HG02759 (cell line): ENCODE measurements around the gene WDR7.

Experiments
- ATAC-seq: cut with Tn5 transposase; IDR thresholded peaks from one replicate; pipeline ENCODE4 v1.9.1; 2021; ENCODE audit warnings: mild to moderate bottlenecking, moderate library complexity; ENCODE audit not compliant: unreplicated experiment

WDR7 gene

DNA sequence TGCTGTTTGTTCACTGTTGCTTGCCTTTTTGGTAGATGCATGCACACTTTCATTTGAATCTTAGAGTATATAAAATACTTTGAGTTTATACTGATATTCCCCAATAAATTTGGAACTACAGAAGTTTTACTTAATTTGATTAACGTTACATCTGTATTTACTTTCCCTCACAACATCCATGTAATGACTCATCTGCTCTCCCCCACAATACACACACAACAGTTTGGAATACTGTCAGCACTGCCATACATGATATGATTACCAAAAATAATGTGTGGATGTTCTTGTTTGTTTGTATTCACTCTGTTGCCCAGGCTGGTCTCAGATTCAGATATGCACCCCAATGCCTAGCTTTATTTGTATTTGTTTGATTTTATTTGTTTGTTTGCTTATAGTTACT is 144.2 kb downstream of the WDR7 start:
- no peak for ATAC-seq

DNA sequence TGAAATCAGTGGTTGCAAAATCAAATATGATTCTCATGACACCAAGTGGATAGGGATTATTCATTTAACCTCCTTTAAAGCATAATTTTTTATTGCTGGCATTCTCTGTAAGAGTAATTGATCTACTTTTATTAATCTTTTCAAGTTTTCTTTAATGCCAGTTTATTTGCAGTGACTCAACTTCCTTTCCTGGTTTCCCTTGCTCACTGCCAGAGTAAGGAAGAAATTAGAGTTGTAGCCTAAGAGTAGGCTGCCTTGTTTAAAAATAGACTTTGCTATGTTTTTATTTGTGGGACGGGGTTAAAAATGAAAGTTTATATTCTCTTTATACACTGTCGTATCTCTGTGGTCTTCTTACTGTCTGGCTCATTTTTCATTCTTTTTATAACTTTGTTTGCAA is 148.6 kb downstream of the WDR7 start:
- no peak for ATAC-seq

DNA sequence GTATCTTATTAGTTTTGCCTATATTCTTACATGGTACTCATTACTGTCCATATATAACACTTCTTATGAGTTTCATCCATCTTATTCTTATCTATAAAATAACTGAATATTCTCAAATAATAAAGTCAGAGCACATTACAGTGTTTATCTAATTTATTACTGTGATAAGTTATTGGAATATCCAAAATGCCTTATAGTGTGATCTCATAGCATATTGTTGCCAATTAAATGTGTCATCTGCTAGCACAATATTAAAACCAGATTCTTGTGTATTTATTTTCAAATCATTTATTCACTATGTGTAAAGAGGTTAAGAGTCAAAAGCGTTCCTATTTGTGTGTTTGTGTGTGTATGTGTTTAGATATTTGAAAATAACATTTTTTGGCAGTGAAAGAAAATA is 151.9 kb downstream of the WDR7 start:
- no peak for ATAC-seq

DNA sequence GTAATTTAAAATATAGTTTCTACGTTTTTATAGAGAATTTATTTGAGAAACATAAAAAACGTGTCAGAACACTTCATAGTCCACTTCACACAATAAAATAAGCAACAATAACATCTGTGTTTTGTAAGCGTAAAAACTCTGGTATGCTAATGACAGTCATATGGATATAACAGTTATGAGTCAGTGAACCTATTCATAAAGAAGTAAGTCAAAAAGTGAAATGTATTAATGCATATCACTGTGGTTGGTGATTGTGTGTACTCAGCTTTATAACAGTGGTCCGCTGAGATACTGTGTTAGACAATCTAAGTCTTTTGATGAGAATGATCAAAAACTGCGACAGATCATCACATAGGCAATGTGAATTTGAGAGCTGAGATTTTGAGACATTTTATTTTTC is 153.2 kb downstream of the WDR7 start:
- peak; percentile 70 for ATAC-seq

DNA sequence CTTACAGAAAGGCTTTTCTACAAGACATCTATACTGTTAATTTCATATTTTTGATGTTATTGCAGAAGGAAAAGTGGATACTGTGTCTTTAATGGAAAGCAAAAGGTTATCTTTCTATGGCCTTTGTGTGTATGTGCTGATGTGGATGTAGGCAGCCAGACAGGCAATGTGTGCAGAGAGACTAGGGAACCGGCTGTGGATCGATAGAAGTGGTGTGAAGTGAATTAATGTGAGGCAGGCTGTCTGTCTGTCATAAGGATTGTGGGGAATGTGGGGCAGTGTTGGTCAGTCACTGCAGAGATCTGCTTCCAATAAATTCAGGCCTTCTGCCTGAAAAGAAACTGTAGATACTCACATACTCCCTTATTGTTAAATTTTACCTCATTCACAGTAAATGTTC is 156.7 kb downstream of the WDR7 start:
- no peak for ATAC-seq

DNA sequence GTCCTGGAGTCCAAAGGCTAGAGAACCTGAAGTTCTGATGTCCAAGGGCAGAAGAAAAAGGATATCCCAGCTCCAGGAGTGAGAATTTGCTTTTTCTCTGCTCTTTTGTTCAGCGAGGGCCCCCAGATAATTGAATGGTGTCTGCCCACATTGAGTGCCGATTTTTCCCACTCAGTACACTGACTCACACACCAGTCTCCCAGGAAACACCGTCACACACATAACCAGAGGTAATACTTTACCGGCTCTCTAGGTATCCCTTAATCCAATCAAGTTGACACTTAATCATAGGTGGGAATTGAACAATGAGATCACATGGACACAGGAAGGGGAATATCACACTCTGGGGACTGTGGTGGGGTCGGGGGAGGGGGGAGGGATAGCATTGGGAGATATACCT is 161.5 kb downstream of the WDR7 start:
- ATAC-seq, result no peak

DNA sequence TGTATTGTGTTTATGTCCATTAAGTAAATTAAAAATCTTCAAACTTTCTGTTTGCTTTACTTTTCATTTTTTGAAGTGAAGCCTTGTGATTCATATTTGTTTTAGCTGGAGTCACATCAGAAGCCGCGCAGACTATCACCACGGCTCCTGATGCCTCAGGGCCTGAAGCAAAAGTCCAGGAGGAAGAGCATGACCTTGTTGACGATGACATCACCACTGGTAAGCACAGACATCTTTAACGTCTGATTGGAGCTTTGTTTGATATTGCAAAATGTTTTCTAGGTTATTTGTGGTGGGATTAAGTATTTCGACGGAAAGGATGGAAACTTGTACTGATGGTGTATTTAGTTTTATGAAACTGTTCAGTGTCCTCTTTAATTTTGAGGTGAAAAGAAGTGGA is 164.8 kb downstream of the WDR7 start:
- no peak for ATAC-seq

DNA sequence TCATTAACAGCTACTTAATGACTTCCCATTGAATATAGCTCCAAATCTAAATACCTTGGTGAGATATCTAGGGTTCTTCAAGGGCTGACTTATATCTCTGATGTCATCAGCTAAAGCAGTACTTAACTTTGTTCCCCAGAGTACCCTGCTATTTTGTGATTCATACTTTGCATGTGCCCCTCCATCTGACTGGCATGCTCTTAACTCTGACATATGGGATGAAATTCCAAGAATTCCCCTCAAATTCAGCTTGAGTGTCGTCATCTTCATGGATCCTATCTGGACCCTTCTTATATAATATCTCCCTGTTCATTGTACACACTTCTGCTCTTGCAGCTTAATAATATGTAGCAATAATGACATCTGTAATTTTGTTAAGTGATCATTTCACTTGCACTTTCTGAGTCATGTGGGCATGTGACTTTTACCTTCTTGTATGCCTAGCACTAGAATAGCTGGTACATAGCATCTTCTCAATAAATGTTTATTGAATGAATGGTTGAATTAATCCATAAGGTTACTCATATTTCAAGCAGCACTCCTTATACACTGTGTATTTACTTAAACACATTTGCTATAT is 172.9 kb downstream of the WDR7 start:
- no peak for ATAC-seq

DNA sequence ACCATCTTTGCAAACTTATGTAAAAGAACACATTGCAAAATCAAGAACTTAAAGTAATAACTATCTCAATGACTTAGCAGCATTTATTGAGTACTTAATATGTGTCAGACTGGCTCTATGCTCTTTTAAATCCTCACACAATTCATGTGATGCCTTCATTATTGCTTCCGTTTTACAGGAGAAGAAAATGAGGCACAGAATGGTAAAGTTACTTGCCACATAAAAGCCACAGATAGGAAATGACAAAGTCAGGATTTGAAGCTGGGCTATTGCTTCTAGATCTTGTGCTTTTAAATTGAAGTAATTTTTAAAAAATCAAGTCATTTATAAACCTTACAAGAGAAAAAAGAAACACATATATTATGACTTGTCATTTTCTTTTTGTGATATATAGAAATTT is 174.2 kb downstream of the WDR7 start:
- ATAC-seq, result no peak

DNA sequence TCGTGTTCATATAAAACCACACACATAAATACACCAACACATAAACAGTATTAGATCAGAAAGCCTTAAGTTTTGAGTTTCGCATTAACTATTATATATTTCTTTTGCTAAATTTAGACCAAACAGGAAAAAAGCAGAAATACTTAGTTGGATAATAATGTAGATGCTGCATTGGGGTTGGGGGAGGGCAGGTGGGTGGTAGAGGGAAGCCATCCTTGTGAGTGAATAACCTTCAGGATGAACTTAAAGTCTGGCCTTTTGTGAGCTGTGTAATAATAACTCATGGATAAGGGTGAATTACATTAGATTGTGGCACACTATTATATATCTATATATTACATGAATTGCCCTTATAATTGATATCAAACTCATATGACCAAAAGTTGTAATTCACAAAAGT is 174.7 kb downstream of the WDR7 start:
- no peak for ATAC-seq

DNA sequence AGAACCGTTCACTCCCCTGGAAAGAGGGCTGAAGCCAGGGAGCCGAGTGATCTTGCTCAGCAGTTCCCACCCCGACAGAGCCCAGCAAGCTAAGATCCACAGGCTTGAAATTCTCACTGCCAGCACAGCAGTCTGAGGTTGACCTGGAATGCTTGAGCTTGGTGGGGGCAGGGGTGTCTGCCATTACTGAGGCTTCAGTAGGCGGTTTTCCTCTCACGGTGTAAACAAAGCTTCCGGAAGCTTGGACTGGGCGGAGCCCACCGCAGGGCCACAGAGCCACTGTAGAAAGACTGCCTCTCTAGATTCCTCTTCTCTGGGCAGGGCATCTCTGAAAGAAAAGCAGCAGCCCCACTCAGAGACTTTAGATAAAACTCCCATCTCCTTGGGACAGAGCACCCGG is 180.8 kb downstream of the WDR7 start:
- ATAC-seq, result no peak

DNA sequence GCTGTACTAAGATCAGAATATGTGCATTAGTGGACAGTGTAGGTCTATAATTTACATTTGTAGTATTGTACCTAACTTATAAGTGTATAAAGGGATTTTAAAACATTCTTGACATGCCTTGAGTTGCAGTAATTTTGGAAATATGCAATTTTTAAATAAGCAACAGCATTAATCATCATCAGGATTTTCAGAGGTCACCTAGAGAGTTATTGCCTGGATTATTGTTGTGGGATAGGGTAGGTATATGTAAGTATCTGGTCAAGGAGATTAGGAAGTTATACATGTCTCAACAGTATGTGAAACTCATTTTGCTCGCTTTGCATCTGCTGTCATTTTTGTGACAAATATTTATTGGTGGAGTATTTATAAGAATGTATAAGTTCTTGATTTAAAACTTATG is 184.2 kb downstream of the WDR7 start:
- ATAC-seq, result no peak

DNA sequence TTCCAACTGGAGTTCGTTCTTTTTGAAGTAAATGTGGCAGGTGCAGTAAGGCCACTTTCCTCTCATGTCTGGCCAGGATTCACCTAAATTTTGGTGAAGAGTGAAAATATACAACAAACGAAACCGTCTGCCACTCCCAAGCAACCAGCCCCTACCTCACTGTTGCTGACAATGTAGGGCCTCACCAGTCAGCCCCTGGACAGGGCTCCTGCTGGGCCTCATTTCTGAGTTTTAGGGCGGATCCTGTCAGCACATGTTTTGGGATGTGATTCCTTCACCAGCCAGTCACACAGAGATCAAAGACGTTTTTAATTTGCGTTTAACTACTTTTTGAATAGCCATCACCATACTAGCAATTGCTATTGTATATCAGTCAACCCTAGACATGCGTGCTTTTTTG is 185.0 kb downstream of the WDR7 start:
- ATAC-seq, result no peak

DNA sequence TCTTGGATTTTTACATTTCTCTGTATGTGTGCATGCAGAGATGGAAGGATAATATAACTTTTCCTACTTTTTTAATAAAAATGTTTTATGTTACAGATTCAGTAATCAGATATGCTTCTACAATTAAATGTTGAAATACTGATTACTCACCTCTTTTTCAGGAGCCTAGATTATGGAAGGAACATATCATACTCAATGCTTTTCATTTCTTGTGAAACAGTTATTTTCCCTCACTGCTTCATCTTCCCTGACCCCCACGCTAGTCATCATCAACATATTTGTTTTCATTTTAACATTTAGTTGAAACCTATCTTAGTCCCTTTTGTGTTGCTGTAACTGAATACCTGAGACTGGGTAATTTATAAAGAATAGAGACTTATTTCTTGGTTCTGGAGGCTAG is 190.7 kb downstream of the WDR7 start:
- no peak for ATAC-seq

DNA sequence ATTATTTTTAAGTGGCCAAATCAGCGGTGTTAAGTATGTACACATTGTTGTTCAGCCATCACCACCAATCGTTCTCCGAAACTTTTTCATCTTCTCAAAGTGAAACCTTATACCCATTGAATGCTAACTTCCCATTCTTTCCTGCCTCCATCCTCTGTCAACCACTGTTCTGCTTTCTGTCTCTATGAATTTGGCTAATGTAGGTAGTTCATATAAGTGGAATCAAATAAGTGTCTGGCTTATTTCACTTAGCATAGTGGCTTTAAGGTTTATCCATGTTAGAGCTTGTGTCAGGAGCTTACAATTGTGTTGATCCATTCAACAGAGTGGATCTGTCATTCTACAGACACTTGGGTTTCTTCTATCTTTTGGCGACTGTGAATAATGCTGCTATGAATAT is 192.1 kb downstream of the WDR7 start:
- ATAC-seq, result no peak

DNA sequence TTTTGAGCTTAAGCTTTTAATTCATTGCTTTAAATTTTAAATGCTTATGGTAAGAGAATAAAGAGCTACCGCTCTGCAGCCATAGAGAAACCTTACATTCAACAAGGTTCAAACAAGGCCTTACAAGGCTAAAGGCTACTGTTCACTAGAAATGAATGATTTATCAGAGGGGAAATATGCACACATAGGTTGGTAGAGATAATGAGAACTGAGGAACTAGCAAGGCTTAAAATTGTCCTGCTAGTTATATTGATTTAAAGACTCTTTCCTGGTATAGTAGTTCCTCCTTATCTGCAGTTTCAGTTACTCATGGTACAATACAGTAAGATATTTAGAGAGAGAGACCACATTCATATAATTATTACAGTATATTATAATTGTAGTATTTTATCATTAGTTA is 193.4 kb downstream of the WDR7 start:
- ATAC-seq, result no peak

DNA sequence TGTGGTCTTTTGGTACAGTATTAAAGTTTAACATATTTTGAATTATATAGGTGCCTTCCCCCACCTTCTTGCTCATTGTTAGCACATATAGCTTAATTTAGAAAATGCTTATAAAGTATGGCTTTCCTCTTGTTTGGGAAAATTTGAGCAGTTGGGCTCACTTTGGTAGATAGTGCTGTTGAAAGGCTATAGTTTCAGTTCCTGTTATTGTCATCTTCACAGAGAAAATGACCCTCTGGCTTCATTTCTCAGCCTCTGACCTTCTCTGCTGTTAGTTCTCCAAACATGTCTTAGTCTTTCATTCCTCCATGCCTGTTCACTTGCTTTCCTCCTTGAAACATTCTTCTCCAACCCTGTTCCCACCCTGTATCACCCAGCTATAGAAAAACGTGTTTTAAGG is 200.6 kb downstream of the WDR7 start:
- ATAC-seq, result peak; percentile 85

DNA sequence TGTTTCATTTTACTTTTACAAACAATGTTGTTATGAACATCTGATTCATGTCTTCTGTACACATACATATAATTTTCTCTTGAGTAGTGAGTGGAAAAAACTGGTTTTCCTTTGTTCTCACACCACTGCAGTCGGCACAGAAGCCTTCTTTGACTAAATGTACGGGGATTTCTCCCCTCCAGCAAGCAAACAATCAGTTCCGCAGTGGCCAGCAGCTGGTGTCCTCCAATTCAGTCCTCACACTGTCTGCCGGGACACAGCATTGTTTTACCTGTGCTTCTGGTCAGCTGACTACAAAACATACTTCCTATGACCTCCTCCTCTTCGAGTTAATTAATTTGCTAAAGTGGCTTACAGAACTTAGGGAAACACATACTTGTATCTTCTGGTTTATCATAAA is 202.8 kb downstream of the WDR7 start:
- no peak for ATAC-seq

DNA sequence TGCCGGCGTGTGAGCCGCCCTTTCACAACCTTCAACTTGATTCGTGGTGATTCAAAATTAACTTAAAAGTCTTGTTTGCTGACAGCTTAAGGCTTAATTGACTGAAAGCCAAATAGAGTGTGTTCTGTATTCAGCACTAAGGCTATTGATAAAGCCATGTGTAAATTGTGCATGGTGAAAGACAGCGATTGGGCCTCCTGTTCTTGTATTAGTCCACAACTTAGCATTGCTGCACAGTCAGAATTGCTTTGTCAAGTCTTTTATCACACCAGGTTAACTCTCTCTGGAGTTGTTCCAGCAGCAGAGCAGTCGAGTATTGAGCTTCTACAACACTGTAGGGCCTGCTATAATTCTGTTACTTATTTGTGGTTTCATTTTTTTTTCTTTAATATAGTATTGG is 210.1 kb downstream of the WDR7 start:
- ATAC-seq, result no peak

DNA sequence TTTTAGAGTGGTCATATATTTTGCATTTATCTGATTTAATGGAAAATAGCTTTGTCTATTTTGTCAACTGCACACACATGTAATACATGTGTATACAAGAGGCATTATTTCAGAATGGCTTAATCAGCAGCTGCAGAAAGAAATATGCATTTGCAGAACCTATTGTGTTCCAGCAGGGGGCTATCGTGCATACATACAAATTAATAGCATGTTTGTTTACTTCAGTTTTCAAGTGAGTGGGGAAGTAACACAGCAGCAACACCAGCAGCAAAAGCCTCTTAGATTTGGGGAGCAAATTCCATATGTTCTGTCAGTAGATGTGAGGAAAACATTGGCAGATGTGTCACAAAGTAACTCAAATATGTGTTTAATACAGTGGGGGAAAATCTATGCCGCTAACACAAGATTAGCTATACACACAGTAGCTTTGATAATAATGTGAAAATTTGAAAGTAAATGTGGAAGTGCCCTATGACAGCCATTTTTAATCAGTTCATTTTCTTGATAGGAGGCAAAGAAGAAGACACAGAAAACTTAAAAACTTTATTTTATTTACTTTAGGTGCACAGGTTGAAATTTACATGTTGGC is 218.1 kb downstream of the WDR7 start:
- ATAC-seq, result peak; percentile 44

DNA sequence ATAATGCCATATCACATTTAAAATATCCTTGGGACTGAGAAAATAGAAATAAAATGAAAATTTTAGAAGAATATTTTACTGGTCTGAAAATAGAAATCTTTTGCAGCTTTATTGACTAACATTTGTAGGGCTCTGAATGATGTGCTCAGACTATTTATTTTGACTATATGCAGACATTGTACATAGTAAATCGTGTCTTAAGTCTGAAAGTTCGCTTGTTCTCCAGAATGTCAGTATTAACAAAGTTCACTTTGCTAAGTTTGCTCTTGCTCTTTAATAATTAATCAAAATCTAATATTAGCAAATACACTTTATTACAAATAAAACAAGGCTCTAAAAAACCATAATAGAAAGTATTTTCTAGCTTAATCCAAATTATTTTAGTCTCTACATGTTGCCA is 219.8 kb downstream of the WDR7 start:
- no peak for ATAC-seq

DNA sequence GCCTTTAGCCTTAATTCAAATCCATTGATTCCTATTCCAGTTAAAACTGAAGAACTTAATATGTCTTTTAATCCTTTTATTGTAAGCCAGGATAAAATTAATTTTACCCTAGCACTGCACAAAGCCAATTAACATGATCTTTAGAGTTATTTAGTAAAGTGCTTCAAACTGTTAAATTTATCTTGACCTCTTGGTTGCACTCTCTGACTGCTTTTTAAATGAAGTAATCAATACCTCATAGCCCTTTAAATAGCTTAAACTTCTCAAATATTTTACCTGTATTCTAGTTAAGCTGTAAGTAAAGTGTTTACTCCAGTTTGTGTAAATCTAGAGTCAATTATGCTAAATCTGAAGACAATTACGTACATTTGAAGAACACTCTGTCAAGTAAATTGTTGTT is 221.0 kb downstream of the WDR7 start:
- ATAC-seq, result no peak

DNA sequence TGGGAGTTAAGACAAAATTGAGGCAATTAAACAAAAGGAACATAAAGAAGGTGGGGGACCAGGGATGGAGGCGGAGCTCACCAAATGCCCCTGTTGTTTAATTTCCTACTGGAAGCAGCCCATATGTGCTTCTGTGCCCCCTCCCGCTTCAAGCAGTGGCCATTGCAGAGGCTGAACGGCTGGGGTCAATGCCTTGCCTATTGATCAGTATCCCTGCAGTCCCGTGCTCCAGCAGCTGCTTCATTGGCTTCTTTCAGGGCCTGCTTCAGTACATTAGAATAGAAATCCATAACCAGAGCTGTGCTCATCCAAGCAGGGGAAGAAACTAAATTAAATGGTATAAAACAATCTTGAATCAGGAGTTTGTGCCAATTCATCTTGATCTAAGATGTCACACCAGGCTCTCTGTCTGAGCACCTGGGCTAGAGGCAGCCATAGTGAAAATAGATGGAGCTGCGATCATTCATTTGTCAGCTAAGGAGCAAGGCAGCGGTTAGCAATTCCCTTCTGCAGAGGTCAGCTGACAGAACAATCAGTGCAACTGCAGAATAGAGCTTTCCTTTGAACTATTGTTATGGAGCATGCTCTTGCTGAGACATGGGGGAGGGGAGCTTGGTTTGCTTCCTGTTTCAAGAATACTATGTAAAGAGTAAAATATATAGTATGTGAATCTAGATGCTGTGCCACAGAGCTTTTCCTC is 222.4 kb downstream of the WDR7 start:
- no peak for ATAC-seq
